OCI-LY1 (cell line): ENCODE results near the gene AGPAT2.

ENCODE experiments used
- H2AFZ ChIP-seq: fragments of 200-600 bp; sonication (generic), shearing (Covaris generic); 2 replicates; pipeline ENCODE4 v1.6.0; 2014; ENCODE audit warnings: antibody characterized with exemption, mild to moderate bottlenecking, low read length
- H3F3A ChIP-seq: fragments of 200-600 bp; sonication (generic), shearing (Covaris generic); 2 replicates; pipeline ENCODE4 v1.6.0; 2014; ENCODE audit warnings: mild to moderate bottlenecking, antibody characterized with exemption, low read length, moderate library complexity; ENCODE audit not compliant: insufficient read depth
- H3K27ac ChIP-seq: fragments of 200-600 bp; sonication (generic); 2 replicates; pipeline ENCODE4 v1.5.1; 2014; ENCODE audit warnings: low read length, mixed run types, mild to moderate bottlenecking, low read depth; ENCODE audit not compliant: poor library complexity, severe bottlenecking
- H3K27me3 ChIP-seq: fragments of 200-600 bp; sonication (generic); 2 replicates; pipeline ENCODE4 v1.6.0; 2014; ENCODE audit warnings: antibody characterized with exemption, mild to moderate bottlenecking, low read length, moderate library complexity; ENCODE audit not compliant: insufficient read depth
- H3K36me3 ChIP-seq: fragments of 200-600 bp; sonication (generic); 2 replicates; pipeline ENCODE4 v1.6.1; 2014; ENCODE audit warnings: mild to moderate bottlenecking, antibody characterized with exemption, low read length, moderate library complexity, mixed read lengths; ENCODE audit not compliant: insufficient read depth
- H3K4me1 ChIP-seq: fragments of 200-600 bp; sonication (generic); 2 replicates; pipeline ENCODE4 v1.5.1; 2014; ENCODE audit warnings: mild to moderate bottlenecking, low read length, moderate library complexity; ENCODE audit not compliant: insufficient read depth, severe bottlenecking
- H3K4me2 ChIP-seq: fragments of 200-600 bp; sonication (generic), shearing (Covaris generic); 2 replicates; pipeline ENCODE4 v1.6.1; 2014; ENCODE audit warnings: low read length
- H3K4me3 ChIP-seq: fragments of 200-600 bp; sonication (generic); 2 replicates; pipeline ENCODE4 v1.5.1; 2014; ENCODE audit warnings: low read length, low read depth, mild to moderate bottlenecking, mixed read lengths; ENCODE audit not compliant: poor library complexity, severe bottlenecking
- H3K79me2 ChIP-seq: fragments of 200-600 bp; shearing (Covaris generic); 2 replicates; pipeline ENCODE4 v1.6.1; 2016; ENCODE audit warnings: mixed run types, low read length, mixed read lengths; ENCODE audit not compliant: insufficient read depth
- H3K9ac ChIP-seq: fragments of 200-600 bp; sonication (generic), shearing (Covaris generic); 2 replicates; pipeline ENCODE4 v1.6.1; 2014; ENCODE audit warnings: mild to moderate bottlenecking, low read length, mixed read lengths
- H3K9me2 ChIP-seq: fragments of 200-600 bp; sonication (generic), shearing (Covaris generic); 2 replicates; pipeline ENCODE4 v1.6.1; 2014; ENCODE audit warnings: low read depth, mild to moderate bottlenecking, low read length, mixed read lengths
- H3K9me3 ChIP-seq: fragments of 200-600 bp; shearing (Covaris generic); 2 replicates; pipeline ENCODE4 v1.6.1; 2014; ENCODE audit warnings: low read length, mixed read lengths
- H4K20me1 ChIP-seq: fragments of 200-600 bp; sonication (generic), shearing (Covaris generic); 2 replicates; pipeline ENCODE4 v1.6.0; 2016; ENCODE audit warnings: mild to moderate bottlenecking, low read length; ENCODE audit not compliant: insufficient read depth
- CTCF ChIP-seq: fragments of 200-600 bp; sonication (generic), shearing (Covaris generic); IDR thresholded peaks from 2 replicates; pipeline ENCODE4 v1.5.1; 2017; ENCODE audit warnings: mild to moderate bottlenecking, antibody characterized with exemption, low read length, moderate library complexity, mixed read lengths
- EZH2 ChIP-seq: fragments of 200-600 bp; sonication (generic), shearing (Covaris generic); IDR thresholded peaks from 2 replicates; pipeline ENCODE4 v1.8.0; 2017; ENCODE audit warnings: borderline replicate concordance, mixed run types, mild to moderate bottlenecking, antibody characterized with exemption, low read length, moderate library complexity, mixed read lengths

Gene AGPAT2

GRCh38 chr9:136650648-136651047 is 36.6 kb downstream of the AGPAT2 start:
- Histone ChIP-seq H3K4me3 (no peak overlapping the region), H3K27me3 (peaks cover 12% of the 10 kb centered on the region; the same call in 1 of the 2 replicates), H3K9me2 (no peaks in the 10 kb centered on the region), H4K20me1 (no peaks in the 10 kb centered on the region), H3K79me2 (no peaks in the 10 kb centered on the region), H3K36me3 (no peaks in the 10 kb centered on the region), H3F3A (no peaks in the 10 kb centered on the region), H3K9me3 (no peaks in the 10 kb centered on the region), H3K9ac (no peak overlapping the region), H2AFZ (no peak overlapping the region), H3K27ac (no peak overlapping the region), H3K4me2 (no peak overlapping the region), H3K4me1 (no peaks in the 10 kb centered on the region)
- TF ChIP-seq EZH2 (no peak), CTCF (no peak)

- no peak overlapping the region for H3K27ac ChIP-seq
Measured at GRCh38 chr9:136650021-136650420, 37.2 kb downstream of the AGPAT2 start.

GRCh38 chr9:136648751-136649150 is 38.5 kb downstream of the AGPAT2 start:
- Histone ChIP-seq H3K27ac (no peak overlapping the region), H3K9me3 (no peaks in the 10 kb centered on the region), H3F3A (no peaks in the 10 kb centered on the region), H3K36me3 (no peaks in the 10 kb centered on the region), H3K4me2 (no peak overlapping the region), H3K79me2 (no peaks in the 10 kb centered on the region), H3K9ac (no peak overlapping the region), H2AFZ (no peak overlapping the region), H4K20me1 (no peaks in the 10 kb centered on the region), H3K9me2 (no peaks in the 10 kb centered on the region), H3K4me3 (no peak overlapping the region), H3K27me3 (peaks cover 12% of the 10 kb centered on the region; the same call in 1 of the 2 replicates), H3K4me1 (no peaks in the 10 kb centered on the region)
- no peak for TF ChIP-seq CTCF

More at GRCh38 chr9:136650021-136650420, 37.2 kb downstream of the AGPAT2 start:
- Histone ChIP-seq H3F3A (no peaks in the 10 kb centered on the region), H2AFZ (no peak overlapping the region), H3K9me3 (no peaks in the 10 kb centered on the region), H4K20me1 (no peaks in the 10 kb centered on the region), H3K79me2 (no peaks in the 10 kb centered on the region), H3K4me3 (no peak overlapping the region), H3K27me3 (peaks cover 12% of the 10 kb centered on the region; the same call in 1 of the 2 replicates), H3K36me3 (no peaks in the 10 kb centered on the region), H3K4me2 (no peak overlapping the region), H3K9me2 (no peaks in the 10 kb centered on the region), H3K4me1 (no peaks in the 10 kb centered on the region), H3K9ac (no peak overlapping the region)
- TF ChIP-seq EZH2, result no peak
- no peak for TF ChIP-seq CTCF
